HCT116 (cell line): ENCODE data around the gene EPS8. TPM values are rescaled to one million over a fixed set of nuclear protein-coding genes. Genes with fewer than 3 reads are reported as not detected.

Experiments used
- ATAC-seq: fragments of 200-7000 bp; cut with Tn5 transposase; 2 replicates; pipeline ENCODE4 v1.9.1; 2020; ENCODE audit warnings: mild to moderate bottlenecking, moderate library complexity
- BruUV-seq: library from RNA; stranded (reverse); fragments of 400-500 nt; replicated peaks from 2 replicates; lab custom pipeline; 2021; lab: Mats Ljungman, UMichigan
- CTCF ChIA-PET: fragments of 300-600 bp; sonication (Branson Sonifier 250); formaldehyde crosslinking; loops from one replicate; lab custom pipeline; 2021; ENCODE audit warnings: antibody characterized with exemption; lab: Charles Lee
- POLR2A ChIA-PET: fragments of 300-600, 350-600 bp; sonication (Branson Sonifier 250); formaldehyde crosslinking; loops from one replicate; lab custom pipeline; 2021; ENCODE audit warnings: antibody characterized with exemption; lab: Charles Lee
- RAD21 ChIA-PET, 2 experiments: fragments of 300-600 bp; sonication (Branson Sonifier 250); formaldehyde crosslinking; loops; one replicate each; lab custom pipeline; 2023; ENCODE audit warnings: low total read pairs in 2 of 2; ENCODE audit not compliant: uncharacterized antibody in 2 of 2, unreplicated experiment in 2 of 2, low non-redundant PET in 1 of 2; lab: Charles Lee
- DNase-seq: peaks from one replicate; pipeline ENCODE4 v3.0.0-alpha.2; 2010; ENCODE audit warnings: low read depth, low spot score
- H2AFZ ChIP-seq: fragments of 200-600 bp; shearing (Covaris generic), sonication (generic); 2 replicates; pipeline ENCODE4 v1.6.1; 2017; ENCODE audit warnings: low read depth, mixed run types, mixed read lengths, antibody characterized with exemption, low read length; ENCODE audit not compliant: poor library complexity, severe bottlenecking
- H3K27ac ChIP-seq: 2 replicates; pipeline ENCODE4 v1.5.1; 2012; ENCODE audit warnings: low read depth, low read length
- H3K27me3 ChIP-seq: fragments of 200-600 bp; sonication (generic); 2 replicates; pipeline ENCODE4 v1.6.1; 2016; ENCODE audit warnings: mixed run types, low read length, mixed read lengths; ENCODE audit not compliant: insufficient read depth
- H3K36me3 ChIP-seq, 2 experiments: fragments of 200-500 bp in 1 of 2; fragments of 200-600 bp in 1 of 2; sonication (Bioruptor generic) in 1 of 2; sonication (generic) in 1 of 2; 2 replicates each; pipeline versions ENCODE4 v1.5.1 to v1.6.1; 2014 to 2016; ENCODE audit warnings: low read length in 2 of 2, inconsistent platforms in 1 of 2, mixed read lengths in 1 of 2, mixed run types in 1 of 2; ENCODE audit not compliant: insufficient read depth in 2 of 2, control insufficient read depth in 1 of 2
- H3K4me1 ChIP-seq, 2 experiments: fragments of 200-600 bp in 1 of 2; sonication (generic) in 1 of 2; 2 replicates each; pipeline versions ENCODE4 v1.5.1 to v1.6.1; 2012 to 2017; ENCODE audit warnings: low read length in 2 of 2, inconsistent platforms in 1 of 2, mild to moderate bottlenecking in 1 of 2, mixed read lengths in 1 of 2, mixed run types in 1 of 2, moderate library complexity in 1 of 2; ENCODE audit not compliant: insufficient read depth in 2 of 2, control insufficient read depth in 1 of 2
- H3K4me2 ChIP-seq: fragments of 200-600 bp; sonication (generic); 2 replicates; pipeline ENCODE4 v1.6.1; 2017; ENCODE audit warnings: mixed run types, low read length, mixed read lengths
- H3K4me3 ChIP-seq, 2 experiments: fragments of 200-600 bp in 1 of 2; sonication (generic) in 1 of 2; replicated peaks in 1 of 2; 2 replicates each; pipeline ENCODE4 v1.5.1; 2011 to 2016; ENCODE audit warnings: low read length in 2 of 2, control low read depth in 1 of 2, low read depth in 1 of 2, mild to moderate bottlenecking in 1 of 2, mixed read lengths in 1 of 2, mixed run types in 1 of 2
- H3K79me2 ChIP-seq: fragments of 200-600 bp; sonication (generic); 2 replicates; pipeline ENCODE4 v1.6.1; 2017; ENCODE audit warnings: mild to moderate bottlenecking, mixed run types, low read length, moderate library complexity, mixed read lengths; ENCODE audit not compliant: insufficient read depth
- H3K9ac ChIP-seq: fragments of 200-600 bp; sonication (generic); 2 replicates; pipeline ENCODE4 v1.6.1; 2016; ENCODE audit warnings: low read length, mixed read lengths
- H3K9me2 ChIP-seq: fragments of 200-600 bp; sonication (generic), shearing (Covaris generic); 2 replicates; pipeline ENCODE4 v1.6.1; 2017; ENCODE audit warnings: mixed run types, mild to moderate bottlenecking, moderate library complexity; ENCODE audit not compliant: insufficient read depth
- H3K9me3 ChIP-seq, 2 experiments: fragments of 200-500 bp in 1 of 2; fragments of 200-600 bp in 1 of 2; sonication (Bioruptor generic) in 1 of 2; sonication (generic) in 1 of 2; 2 replicates each; pipeline ENCODE4 v1.6.1; 2014 to 2017; ENCODE audit warnings: low read length in 2 of 2, mixed read lengths in 2 of 2, inconsistent platforms in 1 of 2, low read depth in 1 of 2, mild to moderate bottlenecking in 1 of 2, mixed run types in 1 of 2, moderate library complexity in 1 of 2; ENCODE audit not compliant: control insufficient read depth in 1 of 2, insufficient read depth in 1 of 2
- H4K20me1 ChIP-seq: fragments of 200-600 bp; sonication (generic), shearing (Covaris generic); 2 replicates; pipeline ENCODE4 v1.6.1; 2017; ENCODE audit warnings: mixed run types, mild to moderate bottlenecking, moderate library complexity; ENCODE audit not compliant: insufficient read depth
- ATF3 ChIP-seq: IDR thresholded peaks from 2 replicates; pipeline ENCODE4 v1.6.1; 2012
- ELF1 ChIP-seq: IDR thresholded peaks from 2 replicates; pipeline ENCODE4 v1.6.1; 2012; ENCODE audit warnings: low read depth, borderline replicate concordance
- EZH2 ChIP-seq: fragments of 200-600 bp; sonication (generic); IDR thresholded peaks from 2 replicates; pipeline ENCODE4 v1.6.1; 2017; ENCODE audit warnings: antibody characterized with exemption, mixed run types
- EZH2phosphoT487 ChIP-seq: fragments of 200-600 bp; IDR thresholded peaks from 2 replicates; pipeline ENCODE4 v1.6.1; 2018; ENCODE audit warnings: antibody characterized with exemption, borderline replicate concordance
- FOSL1 ChIP-seq: IDR thresholded peaks from 2 replicates; pipeline ENCODE4 v1.6.1; 2012; ENCODE audit warnings: low read depth
- JUND ChIP-seq: IDR thresholded peaks from 2 replicates; pipeline ENCODE4 v1.6.1; 2012
- MAX ChIP-seq: IDR thresholded peaks from 2 replicates; pipeline ENCODE4 v1.6.1; 2012
- SIN3A ChIP-seq: IDR thresholded peaks from 2 replicates; pipeline ENCODE4 v1.6.1; 2012; ENCODE audit warnings: low read depth
- SP1 ChIP-seq: IDR thresholded peaks from 2 replicates; pipeline ENCODE4 v1.6.1; 2012; ENCODE audit warnings: low read depth
- SRF ChIP-seq: IDR thresholded peaks from 2 replicates; pipeline ENCODE4 v1.6.1; 2012; ENCODE audit warnings: low read depth
- TCF7L2 ChIP-seq: IDR thresholded peaks from 2 replicates; pipeline ENCODE4 v1.7.0; 2011; ENCODE audit warnings: borderline replicate concordance, inconsistent platforms; ENCODE audit not compliant: insufficient read depth, insufficient read length; ENCODE audit errors: extremely low read depth
- YY1 ChIP-seq: IDR thresholded peaks from 2 replicates; pipeline ENCODE4 v1.6.1; 2011; ENCODE audit warnings: low read length, low read depth, moderate library complexity, mild to moderate bottlenecking; ENCODE audit not compliant: insufficient replicate concordance; ENCODE audit errors: extremely low read depth
- ZFX ChIP-seq: fragments of 450-650 bp; IDR thresholded peaks from 2 replicates; pipeline ENCODE4 v1.6.1; 2017
- ZNF274 ChIP-seq: fragments of 200-500 bp; sonication (Bioruptor generic); IDR thresholded peaks from 2 replicates; pipeline ENCODE4 v1.6.1; 2014; ENCODE audit warnings: mild to moderate bottlenecking, low read depth, low read length, inconsistent platforms
- intact Hi-C: fragments of 100-400 bp; cut with micrococcal nuclease; formaldehyde crosslinking; loops from 2 replicates; pipeline ENCODE4 v1.10.0; 2022
- total RNA-seq: library from RNA; stranded (reverse); gene quantifications from one replicate; pipeline ENCODE4 v1.2.1, GENCODE V29; 2021; ENCODE audit not compliant: unreplicated experiment

The EPS8 gene
- total RNA-seq, 1 experiment from 2014 or later, result 49.9 TPM

DNA sequence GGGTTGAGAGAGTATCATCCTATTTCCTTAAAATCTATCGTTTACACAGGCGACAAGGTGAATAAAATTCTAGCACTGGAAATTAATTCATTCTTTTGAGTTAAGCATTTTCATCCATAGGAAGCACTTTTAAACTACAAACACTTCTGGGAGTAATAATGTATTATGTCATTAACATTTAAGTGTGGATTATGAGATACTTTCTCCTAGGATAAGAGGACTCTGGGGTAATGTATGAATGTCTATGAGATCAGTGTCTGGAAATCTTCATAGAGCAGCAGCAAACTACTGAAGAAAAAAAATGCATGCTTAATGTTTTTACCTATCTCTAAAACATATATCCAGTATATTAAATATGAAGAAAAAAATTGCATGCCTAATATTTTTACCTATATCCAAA, 86.9 kb downstream of the EPS8 start:
- Histone ChIP-seq H3K36me3 (no peaks in the 10 kb centered on the region), H3K79me2 (peaks cover 70% of the 10 kb centered on the region), H3K9me3 (no peaks in the 10 kb centered on the region), H3K27ac (peak overlapping the region; percentile 96), H3K4me2 (peak overlapping the region; percentile 73), H3K4me3 (peak overlapping the region in 1 of 2 experiments; percentile 32; a peak in 1 of 4 replicates), H3K27me3 (no peaks in the 10 kb centered on the region), H3K9ac (peak overlapping the region; percentile 61), H4K20me1 (no peaks in the 10 kb centered on the region), H3K4me1 (peaks cover 85 to 99% of the 10 kb centered on the region in 2 experiments), H2AFZ (no peak overlapping the region), H3K9me2 (no peaks in the 10 kb centered on the region; the same call in 1 of the 2 replicates)
- no TSS peak for BruUV-seq
- POLR2A ChIA-PET, result no interaction called here
- intact Hi-C loops, result no loop called here
- TF ChIP-seq SP1, result no peak
- TF ChIP-seq ATF3, result no peak
- no peak for TF ChIP-seq ZNF274
- no peak for TF ChIP-seq EZH2
- no peak for TF ChIP-seq MAX
- no peak for TF ChIP-seq SIN3A
- TF ChIP-seq JUND, result no peak
- no peak for TF ChIP-seq EZH2phosphoT487
- TF ChIP-seq ELF1, result no peak
- TF ChIP-seq ZFX, result no peak
- no peak for TF ChIP-seq TCF7L2
- TF ChIP-seq FOSL1, result no peak
- TF ChIP-seq YY1, result no peak
- TF ChIP-seq SRF, result no peak
- CTCF ChIA-PET, result no interaction called here
- DNase-seq (no peak), ATAC-seq (no peak)
- RAD21 ChIA-PET, result no interaction called here
